Measurements from ENCODE around the gene CGGBP1. TPM values are rescaled to one million over a fixed set of nuclear protein-coding genes. Genes with fewer than 3 reads are reported as not detected.

The CGGBP1 gene
- polyA plus RNA-seq, 2 of the 4 experiments (the other 2 are of a cell fraction) = 43.8 to 136 TPM

- TF ChIP-seq PBX3 (IDR thresholded peaks at IDR 0.05) = no peak
- TF ChIP-seq HEYL (CRISPR knock-in tag; IDR thresholded peaks at IDR 0.05) = no peak
- TF ChIP-seq JUNB (IDR thresholded peaks at IDR 0.05) = no peak
- WGBS (ENCODE audit: missing lambda C conversion rate) = 48% methylated on average over 5 of the region's 5 CpGs
- CTCF ChIA-PET = interaction anchor here (1.1 to 1.3 kb wide), 2 partner anchors 18 to 928 kb away, joined by 3 read pairs; no protein-coding TSS in a partner anchor
- no peaks in the 10 kb centered on the region for H3K9me3 ChIP-seq
- H3K4me1 ChIP-seq = no peaks in the 10 kb centered on the region
- H3K27ac ChIP-seq = no peak overlapping the region
- FAIRE-seq = no peak
- no peak overlapping the region for H3K4me2 ChIP-seq
- no peak for DNase-seq (ENCODE audit: low read depth in 1 of 2, low spot score in 1 of 2)
- H3K4me3 ChIP-seq = no peak overlapping the region
- ATAC-seq = no peak
- POLR2A ChIA-PET = no interaction called here
These were observed 48.0 kb downstream of the CGGBP1 start for GRCh38 chr3:88010810-88011209.

GRCh38 chr3:88009066-88009465, 49.7 kb downstream of the CGGBP1 start:
- FAIRE-seq = no peak
- ChIA-PET CTCF (interaction anchor here (1.0 kb wide), 1 partner anchor 8 kb away, joined by 3 read pairs; no protein-coding TSS in a partner anchor), POLR2A (no interaction called here)
- 83% methylated on average over 2 of the region's 2 CpGs for WGBS (ENCODE audit: missing lambda C conversion rate)
- Histone ChIP-seq H3K9me3 (no peaks in the 10 kb centered on the region), H3K4me1 (0 out of 3 replicates have a peak, but pooled peaks cover 4% of the 10 kb centered on the region), H3K4me3 (no peak overlapping the region), H3K27ac (no peak overlapping the region), H3K4me2 (no peak overlapping the region)
- TF ChIP-seq PBX3 (IDR thresholded peaks at IDR 0.05) (no peak), EP300 (IDR thresholded peaks at IDR 0.05) (no peak), CEBPB (IDR thresholded peaks at IDR 0.05) (no peak), MYC (IDR thresholded peaks at IDR 0.05; ENCODE audit: borderline replicate concordance, low read length) (no peak), HOXB13 (CRISPR knock-in tag; IDR thresholded peaks at IDR 0.05; ENCODE audit: low read depth) (no peak), BHLHE40 (IDR thresholded peaks at IDR 0.05; ENCODE audit: low read depth, low read length) (no peak)
- no peak for ATAC-seq
- no peak for DNase-seq (ENCODE audit: low read depth in 1 of 2, low spot score in 1 of 2)

- DNase-seq (ENCODE audit: low read depth in 1 of 2, low spot score in 1 of 2) (peak; percentile 27 to 49), FAIRE-seq (no peak), ATAC-seq (peak; percentile 62 to 72; a peak in 3 of 6 replicates)
- H3K4me1 ChIP-seq = 0 out of 3 replicates have a peak, but pooled peaks cover 4% of the 10 kb centered on the region
- ChIA-PET CTCF (interaction anchor here (0.6 to 4.0 kb wide), 28 partner anchors 9 to 1302 kb away, joined by 3 to 29 read pairs (median 4); partner anchors contain the start of gene HTR1F), POLR2A (interaction anchor here (0.6 to 1.1 kb wide), 2 partner anchors 473 to 778 kb away, joined by 3 read pairs; partner anchors contain the start of gene CHMP2B)
- H3K4me2 ChIP-seq = peak overlapping the region; percentile 19; the same call in 1 of the 3 replicates
- H3K9me3 ChIP-seq = no peaks in the 10 kb centered on the region
- no peak overlapping the region for H3K4me3 ChIP-seq
- WGBS (ENCODE audit: missing lambda C conversion rate) = 11% methylated on average over 2 of the region's 2 CpGs
- H3K27ac ChIP-seq = no peak overlapping the region
- TF ChIP-seq CTCF (IDR thresholded peaks at IDR 0.05) (peak; percentile 73), RARB (CRISPR knock-in tag; IDR thresholded peaks at IDR 0.05) (no peak), SMC3 (IDR thresholded peaks at IDR 0.05) (peak; percentile 66), RCOR1 (IDR thresholded peaks at IDR 0.05; ENCODE audit: low read depth, low read length) (no peak), KDM1A (IDR thresholded peaks at IDR 0.05; ENCODE audit: low read depth) (no peak), EHMT2 (IDR thresholded peaks at IDR 0.05; ENCODE audit: low read depth) (no peak), HOXB5 (CRISPR knock-in tag; IDR thresholded peaks at IDR 0.05) (no peak), ZSCAN20 (CRISPR knock-in tag; IDR thresholded peaks at IDR 0.05) (no peak), PHF8 (IDR thresholded peaks at IDR 0.05; ENCODE audit: borderline replicate concordance, low read depth) (no peak), E2F6 (IDR thresholded peaks at IDR 0.05; ENCODE audit: borderline replicate concordance, low read depth) (no peak), CBX8 (IDR thresholded peaks at IDR 0.05) (no peak), HES2 (IDR thresholded peaks at IDR 0.05) (no peak), BCL3 (IDR thresholded peaks at IDR 0.05) (no peak), HOXB13 (CRISPR knock-in tag; IDR thresholded peaks at IDR 0.05; ENCODE audit: low read depth) (no peak), RAD21 (conservative IDR thresholded peaks at IDR 0.05 in 1 of 2, IDR thresholded peaks at IDR 0.05 in 1 of 2) (peak; percentile 74 to 84), POLR2AphosphoS2 (conservative IDR thresholded peaks at IDR 0.05; ENCODE audit: low read length) (no peak), HEYL (CRISPR knock-in tag; IDR thresholded peaks at IDR 0.05) (no peak), FOSL2 (IDR thresholded peaks at IDR 0.05) (no peak), FOSL2 (CRISPR knock-in tag; IDR thresholded peaks at IDR 0.05) (no peak), RNF2 (IDR thresholded peaks at IDR 0.05; ENCODE audit: borderline replicate concordance, low read depth) (no peak), ESRRA (IDR thresholded peaks at IDR 0.05; ENCODE audit: borderline replicate concordance, low read length) (no peak)
These were observed 53.7 kb downstream of the CGGBP1 start for GRCh38 chr3:88005066-88005465.

All from A549 (cell line).